AG10803 (cell line): ENCODE data around the gene UBE2I.
"Not testable (repeated sequence)": the region's sequence is repeated elsewhere in the genome, so short reads cannot be mapped to it uniquely, and the experiment has no call there.

Experiments used
- DNase-seq: peaks from one replicate; pipeline ENCODE4 v3.0.0; 2010; ENCODE audit warnings: low read depth
- H3K4me3 ChIP-seq: 2 replicates; pipeline ENCODE4 v1.5.1; 2011; ENCODE audit warnings: mild to moderate bottlenecking, low read length, control low read depth
- TF ChIP-seq, protein P1 (sequence below): conservative IDR thresholded peaks from 2 replicates; pipeline ENCODE4 v1.5.1; 2011; ENCODE audit warnings: mild to moderate bottlenecking, low read length, control low read depth, inconsistent platforms

The UBE2I gene

DNA sequence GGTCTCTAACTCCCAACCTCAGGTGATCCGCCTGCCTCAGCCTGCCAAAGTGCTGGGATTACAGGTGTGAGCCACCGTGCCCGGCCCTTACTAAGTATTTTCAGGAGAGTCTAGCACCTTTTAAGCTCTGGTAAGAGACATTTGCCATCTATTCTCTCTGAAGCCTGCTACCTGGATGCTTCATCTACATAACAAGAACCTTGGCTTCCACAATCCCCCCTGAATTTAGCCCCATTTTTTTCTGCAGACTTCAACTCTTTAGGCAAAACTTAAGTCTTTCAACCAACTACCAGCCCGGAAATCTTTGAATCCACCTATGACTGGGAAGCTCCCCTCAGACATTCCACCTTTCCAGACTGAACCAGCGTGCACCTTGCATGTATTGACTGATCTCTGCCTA lies 14.0 kb upstream of the UBE2I start:
- no peak for DNase-seq
- no peak overlapping the region for H3K4me3 ChIP-seq
- TF ChIP-seq, protein P1, sequence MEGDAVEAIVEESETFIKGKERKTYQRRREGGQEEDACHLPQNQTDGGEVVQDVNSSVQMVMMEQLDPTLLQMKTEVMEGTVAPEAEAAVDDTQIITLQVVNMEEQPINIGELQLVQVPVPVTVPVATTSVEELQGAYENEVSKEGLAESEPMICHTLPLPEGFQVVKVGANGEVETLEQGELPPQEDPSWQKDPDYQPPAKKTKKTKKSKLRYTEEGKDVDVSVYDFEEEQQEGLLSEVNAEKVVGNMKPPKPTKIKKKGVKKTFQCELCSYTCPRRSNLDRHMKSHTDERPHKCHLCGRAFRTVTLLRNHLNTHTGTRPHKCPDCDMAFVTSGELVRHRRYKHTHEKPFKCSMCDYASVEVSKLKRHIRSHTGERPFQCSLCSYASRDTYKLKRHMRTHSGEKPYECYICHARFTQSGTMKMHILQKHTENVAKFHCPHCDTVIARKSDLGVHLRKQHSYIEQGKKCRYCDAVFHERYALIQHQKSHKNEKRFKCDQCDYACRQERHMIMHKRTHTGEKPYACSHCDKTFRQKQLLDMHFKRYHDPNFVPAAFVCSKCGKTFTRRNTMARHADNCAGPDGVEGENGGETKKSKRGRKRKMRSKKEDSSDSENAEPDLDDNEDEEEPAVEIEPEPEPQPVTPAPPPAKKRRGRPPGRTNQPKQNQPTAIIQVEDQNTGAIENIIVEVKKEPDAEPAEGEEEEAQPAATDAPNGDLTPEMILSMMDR = no peak

DNA sequence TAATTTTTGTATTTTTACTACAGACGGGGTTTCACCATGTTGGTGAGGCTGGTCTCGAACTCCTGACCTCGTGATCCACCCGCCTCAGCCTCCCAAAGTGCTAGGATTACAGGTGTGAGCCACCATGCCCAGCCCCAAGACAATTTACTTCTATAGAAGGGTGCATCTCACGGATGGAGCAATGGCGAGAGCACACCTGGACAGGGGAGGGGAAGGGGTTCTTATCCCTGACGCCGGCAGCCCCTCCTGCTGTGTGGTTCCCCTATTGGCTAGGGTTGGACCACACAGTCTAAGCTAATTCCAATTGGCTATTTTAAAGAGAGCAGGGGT lies 12.8 kb upstream of the UBE2I start:
- H3K4me3 ChIP-seq, DNase-seq: not testable (repeated sequence)

DNA sequence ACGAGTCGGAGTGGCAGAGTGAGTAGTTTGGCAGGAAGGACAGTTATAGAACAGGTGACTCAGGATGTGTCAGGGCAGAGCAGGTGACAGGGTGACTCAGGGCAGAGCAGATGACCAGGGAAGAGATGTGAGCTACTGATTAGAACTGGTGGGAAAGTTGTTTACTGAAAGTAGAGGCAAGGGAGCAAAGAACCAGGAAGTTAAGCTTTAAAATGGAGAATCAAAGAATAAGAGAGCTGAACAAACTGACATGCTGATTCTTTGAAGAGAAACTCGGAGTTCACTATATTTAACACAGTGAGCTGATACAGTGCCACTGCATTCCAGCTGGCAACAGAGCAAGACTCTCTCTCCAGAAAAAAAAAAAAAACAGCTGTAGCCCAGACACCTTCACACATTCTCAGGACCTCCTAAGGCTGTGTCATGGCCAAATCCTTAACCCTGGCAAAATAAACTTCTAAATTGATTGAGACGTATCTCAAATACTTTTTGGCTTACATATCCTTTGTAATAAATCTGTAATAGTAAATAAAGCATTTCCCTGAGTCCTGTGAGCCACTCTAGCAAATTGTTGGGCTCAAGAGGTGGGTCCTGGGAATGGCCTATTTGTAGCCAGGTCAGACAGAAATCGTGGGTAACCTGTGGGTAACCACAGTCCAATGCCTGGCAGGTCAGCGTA lies 12.3 kb upstream of the UBE2I start:
- no peak overlapping the region for H3K4me3 ChIP-seq
- peak; percentile 34 for DNase-seq
- TF ChIP-seq, protein P1 = no peak

DNA sequence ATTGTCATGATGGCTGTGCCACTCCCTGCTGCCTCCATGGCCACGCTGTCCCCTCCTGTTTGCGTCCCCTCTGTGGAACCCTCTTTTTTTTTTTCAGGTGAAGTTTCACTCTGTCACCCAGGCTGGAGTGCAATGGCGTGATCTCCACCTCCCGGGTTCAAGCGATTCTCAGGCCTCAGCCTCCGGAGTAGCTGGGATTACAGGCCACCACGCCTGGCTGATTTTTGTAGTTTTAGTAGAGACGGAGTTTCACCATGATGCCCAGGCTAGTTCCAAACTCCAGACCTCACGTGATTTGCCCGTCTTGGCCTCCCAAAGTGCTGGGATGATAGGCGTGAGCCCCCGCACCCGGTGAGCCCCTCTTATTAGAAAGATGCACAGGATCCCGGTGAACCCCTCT lies 11.0 kb upstream of the UBE2I start:
- TF ChIP-seq, protein P1 = no peak
- no peak overlapping the region for H3K4me3 ChIP-seq
- no peak for DNase-seq

DNA sequence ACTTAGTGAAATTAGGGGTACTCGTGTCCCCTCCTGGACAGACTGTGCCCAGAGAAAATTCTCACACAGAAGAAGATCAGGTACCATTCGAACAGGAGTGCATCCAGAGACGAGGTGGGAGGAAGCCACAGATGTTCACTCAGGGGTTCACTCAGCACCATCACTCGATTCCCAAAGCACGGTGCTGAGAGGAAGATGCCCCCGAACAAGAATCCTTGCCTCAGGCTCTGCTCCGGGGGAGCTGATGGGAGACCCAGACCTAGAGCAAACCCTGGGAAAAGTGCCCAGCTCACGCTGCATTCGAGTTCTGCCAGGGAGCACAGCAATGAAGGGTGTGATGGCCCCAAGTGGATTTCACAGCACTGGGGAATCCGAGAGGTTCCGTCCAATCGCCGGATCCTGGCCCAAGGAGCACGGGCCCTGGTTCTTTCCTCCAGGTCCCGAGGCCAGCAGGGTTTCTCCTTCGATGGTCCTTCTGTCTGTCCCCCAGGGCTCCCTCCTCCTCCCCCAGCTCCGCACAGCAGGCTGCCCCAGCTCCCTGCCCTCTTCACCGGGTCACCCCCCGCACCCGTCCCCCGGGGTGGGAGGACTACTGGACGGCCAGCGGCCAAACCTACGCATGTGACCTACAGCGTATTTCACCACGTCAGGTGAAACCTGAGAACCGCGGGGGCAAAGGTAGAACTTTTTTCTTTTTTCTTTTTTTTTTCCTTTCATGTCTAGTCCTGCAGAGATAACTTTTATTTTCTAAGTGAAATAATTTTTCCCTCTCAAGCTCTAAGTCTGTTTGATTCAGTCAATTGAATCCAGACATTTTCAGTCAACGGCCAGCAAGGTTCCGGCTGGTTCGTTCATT lies 10.2 kb upstream of the UBE2I start:
- H3K4me3 ChIP-seq = no peak overlapping the region
- no peak for DNase-seq
- TF ChIP-seq, protein P1 = no peak

DNA sequence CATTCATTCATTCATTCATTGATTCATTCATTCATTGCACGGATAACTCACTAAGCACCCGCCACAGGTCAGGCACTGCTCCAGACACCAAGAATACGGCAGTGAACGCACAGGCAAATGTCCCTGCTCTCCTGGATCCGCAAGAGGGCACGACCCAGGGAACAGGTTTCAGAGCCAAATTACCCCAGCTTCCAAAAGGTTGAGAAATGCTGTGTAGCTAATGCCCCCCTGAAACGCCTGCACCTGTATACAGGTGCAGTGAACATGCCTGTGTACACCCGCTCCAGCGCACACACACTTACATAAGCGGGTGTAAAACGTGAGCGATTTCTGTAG lies 9.6 kb upstream of the UBE2I start:
- TF ChIP-seq, protein P1 = no peak
- no peak for DNase-seq
- H3K4me3 ChIP-seq = no peak overlapping the region

DNA sequence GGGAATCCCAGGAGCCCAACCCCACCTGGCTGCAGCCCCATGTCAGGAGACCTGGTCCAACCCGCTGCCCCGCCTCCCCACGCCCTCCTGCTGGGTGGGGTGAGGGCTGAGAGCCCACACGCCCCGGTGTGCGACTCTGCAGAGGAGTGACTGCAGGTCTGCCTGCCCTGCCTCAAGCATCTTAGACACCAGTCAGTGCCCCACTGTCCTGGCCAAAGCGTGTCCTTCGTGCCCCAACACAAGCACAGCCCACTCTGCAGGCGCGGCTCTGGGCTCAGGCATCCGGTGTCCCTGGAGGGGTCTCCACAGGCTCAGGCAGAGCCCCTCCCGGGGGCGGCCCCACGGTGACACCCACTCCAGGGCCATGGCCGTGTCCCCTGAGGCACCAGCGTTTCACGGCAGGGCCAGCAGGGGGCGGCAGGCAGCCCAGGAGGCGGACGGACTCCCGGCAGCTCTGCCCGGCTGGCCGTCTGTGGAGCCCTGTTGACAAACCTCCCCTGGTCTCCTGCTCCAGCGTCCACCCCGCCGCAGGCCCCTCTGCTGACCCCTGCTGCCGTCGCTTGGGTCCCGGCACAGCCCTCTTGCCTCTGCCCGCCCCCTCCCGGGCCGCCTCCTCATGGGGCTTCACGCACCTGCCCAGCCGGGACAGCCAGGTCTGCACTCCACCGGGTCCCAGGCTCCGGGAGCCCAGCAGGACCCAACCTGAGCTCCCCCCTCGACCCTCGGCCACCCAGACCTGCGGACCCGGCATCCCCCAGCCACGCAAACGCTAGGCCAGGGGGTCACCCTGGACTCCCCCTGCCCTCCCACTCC lies 8.6 kb upstream of the UBE2I start:
- peak; percentile 34 for DNase-seq
- TF ChIP-seq, protein P1 = peak; percentile 64
- no peak overlapping the region for H3K4me3 ChIP-seq
